HepG2 (cell line): Measurements from ENCODE around the gene UCK2. TPM values are rescaled to one million over a fixed set of nuclear protein-coding genes. Genes with fewer than 3 reads are reported as not detected.

Source experiments
- ATAC-seq: fragments of 200-7000 bp; cut with Tn5 transposase; 3 replicates; pipeline ENCODE4 v1.9.1; 2020; ENCODE audit warnings: mild to moderate bottlenecking, moderate library complexity
- BruUV-seq: library from RNA; stranded (reverse); fragments of 400-500 nt; replicated peaks from 2 replicates; lab custom pipeline; 2021; lab: Mats Ljungman, UMichigan
- CTCF ChIA-PET: fragments of 300-600 bp; formaldehyde crosslinking; extraction: SDS; loops from one replicate; lab custom pipeline; 2021; ENCODE audit warnings: low total read pairs, inconsistent platforms, low intra/inter-chr PET ratio; lab: Yijun Ruan, JAX
- POLR2A ChIA-PET: fragments of 350-600 bp; sonication (Branson Sonifier 250); formaldehyde crosslinking; loops from one replicate; lab custom pipeline; 2020; ENCODE audit warnings: antibody characterized with exemption, inconsistent platforms; lab: Yijun Ruan, JAX
- DNase-seq: peaks from one replicate; pipeline ENCODE4 v3.0.0-alpha.2; 2015; ENCODE audit warnings: low spot score
- FAIRE-seq: peaks from 3 replicates; lab custom pipeline; 2011; peaks lifted over from hg19 to GRCh38; lab: Jason Lieb, UNC
- H2AFZ ChIP-seq: one replicate; pipeline ENCODE4 v1.6.1; 2011; ENCODE audit warnings: low read length, inconsistent platforms
- H3K27ac ChIP-seq: fragments of 300-600 bp; 3 replicates; pipeline ENCODE4 v1.8.0; 2011; ENCODE audit warnings: mixed run types, mild to moderate bottlenecking, mixed read lengths, low read length, inconsistent platforms; ENCODE audit not compliant: insufficient read depth; ENCODE audit errors: extremely low read length
- H3K27me3 ChIP-seq, 2 experiments: fragments of 200-600 bp in 1 of 2; 2 replicates in 1 of 2; 3 replicates in 1 of 2; pipeline versions ENCODE4 v1.6.0 to v1.8.0; 2011; ENCODE audit warnings: low read length in 2 of 2, mild to moderate bottlenecking in 2 of 2, moderate library complexity in 2 of 2, inconsistent platforms in 1 of 2; ENCODE audit not compliant: insufficient read depth in 2 of 2, control insufficient read depth in 1 of 2
- H3K36me3 ChIP-seq, 2 experiments: fragments of 200-600 bp in 1 of 2; replicated peaks in 1 of 2; 2 replicates in 1 of 2; 3 replicates in 1 of 2; pipeline versions ENCODE4 v1.5.1 to v1.8.0; 2011; ENCODE audit warnings: low read length in 2 of 2, inconsistent platforms in 1 of 2; ENCODE audit not compliant: insufficient read depth in 2 of 2, control insufficient read depth in 1 of 2
- H3K4me1 ChIP-seq: 2 replicates; pipeline ENCODE4 v1.5.1; 2012; ENCODE audit warnings: low read length, inconsistent platforms; ENCODE audit not compliant: insufficient read depth
- H3K4me2 ChIP-seq: 2 replicates; pipeline ENCODE4 v1.6.0; 2011; ENCODE audit warnings: low read depth, low read length, inconsistent platforms
- H3K4me3 ChIP-seq, 3 experiments: fragments of 200-600 bp in 1 of 3; sonication (generic), shearing (Covaris generic) in 1 of 3; replicated peaks in 1 of 3; 2 replicates each; pipeline ENCODE4 v1.5.1; 2011 to 2016; ENCODE audit warnings: low read length in 3 of 3, inconsistent platforms in 2 of 3, low read depth in 2 of 3, mild to moderate bottlenecking in 2 of 3, control low read depth in 1 of 3, mixed read lengths in 1 of 3; ENCODE audit not compliant: insufficient read depth in 1 of 3
- H3K79me2 ChIP-seq: one replicate; pipeline ENCODE4 v1.6.1; 2011; ENCODE audit warnings: low read length, inconsistent platforms; ENCODE audit not compliant: insufficient read depth
- H3K9ac ChIP-seq: 2 replicates; pipeline ENCODE4 v1.6.0; 2011; ENCODE audit warnings: mild to moderate bottlenecking, low read depth, low read length, inconsistent platforms; ENCODE audit not compliant: insufficient read depth
- H3K9me3 ChIP-seq: 2 replicates; pipeline ENCODE4 v1.5.1; 2012; ENCODE audit warnings: mild to moderate bottlenecking, low read length
- H4K20me1 ChIP-seq: 2 replicates; pipeline ENCODE4 v1.6.0; 2011; ENCODE audit warnings: inconsistent platforms, mild to moderate bottlenecking, low read length, moderate library complexity; ENCODE audit not compliant: insufficient read depth
- EEA1 ChIP-seq: sonication (generic); formaldehyde crosslinking; IDR thresholded peaks from 2 replicates; pipeline ENCODE4 v1.5.1; 2020; ENCODE audit warnings: mild to moderate bottlenecking, missing genetic modification reagents, borderline replicate concordance
- HES4 ChIP-seq: sonication (generic); formaldehyde crosslinking; IDR thresholded peaks from 2 replicates; pipeline ENCODE4 v1.9.0; 2021; ENCODE audit warnings: mild to moderate bottlenecking, missing genetic modification reagents, borderline replicate concordance
- HOXA9 ChIP-seq: sonication (generic); formaldehyde crosslinking; IDR thresholded peaks from 2 replicates; pipeline ENCODE4 v1.8.1; 2022; ENCODE audit warnings: missing genetic modification reagents, mild to moderate bottlenecking, moderate library complexity, borderline replicate concordance
- KLF11 ChIP-seq: IDR thresholded peaks from 2 replicates; pipeline ENCODE4 v1.6.1; 2016; ENCODE audit warnings: missing compliant biosample characterization
- MATR3 ChIP-seq: sonication (generic); formaldehyde crosslinking; IDR thresholded peaks from 2 replicates; pipeline ENCODE4 v1.4.0; 2020; ENCODE audit warnings: missing genetic modification reagents
- MBNL3 ChIP-seq: fragments of 250-450 bp; sonication (Bioruptor Pico); conservative IDR thresholded peaks from 2 replicates; pipeline ENCODE4 v1.8.0; 2022; ENCODE audit warnings: mild to moderate bottlenecking, inconsistent platforms
- MTA1 ChIP-seq: sonication (generic); formaldehyde crosslinking; IDR thresholded peaks from 2 replicates; pipeline ENCODE4 v1.4.0; 2020; ENCODE audit warnings: missing genetic modification reagents, mild to moderate bottlenecking, borderline replicate concordance
- NFYC ChIP-seq: IDR thresholded peaks from 2 replicates; pipeline ENCODE4 v1.6.1; 2016; ENCODE audit warnings: missing genetic modification reagents, missing compliant biosample characterization
- NRL ChIP-seq: sonication (generic); formaldehyde crosslinking; IDR thresholded peaks from 2 replicates; pipeline ENCODE4 v1.5.0; 2020; ENCODE audit warnings: missing genetic modification reagents, mild to moderate bottlenecking, moderate library complexity, borderline replicate concordance
- ZC3H4 ChIP-seq: sonication (generic); formaldehyde crosslinking; IDR thresholded peaks from 2 replicates; pipeline ENCODE4 v1.4.0; 2020; ENCODE audit warnings: missing genetic modification reagents, borderline replicate concordance
- ZNF556 ChIP-seq: sonication (generic); formaldehyde crosslinking; IDR thresholded peaks from 2 replicates; pipeline ENCODE4 v1.4.0; 2020; ENCODE audit warnings: mild to moderate bottlenecking, missing genetic modification reagents, borderline replicate concordance
- ZNF746 ChIP-seq: sonication (generic); formaldehyde crosslinking; IDR thresholded peaks from 2 replicates; pipeline ENCODE4 v1.8.0; 2022; ENCODE audit warnings: mild to moderate bottlenecking, missing genetic modification reagents
- ZNF761 ChIP-seq: sonication (generic); formaldehyde crosslinking; conservative IDR thresholded peaks from 2 replicates; pipeline ENCODE4 v1.4.0; 2020; ENCODE audit warnings: mild to moderate bottlenecking, missing genetic modification reagents
- WGBS: methylation state at CpG from one replicate; pipeline ENCODE4 v1.1.6; 2017; ENCODE audit warnings: low lambda C conversion rate; 5-methylcytosine and 5-hydroxymethylcytosine counted together
- in situ Hi-C: cut with HindIII; loops from 2 replicates; pipeline ENCODE4 v1.10.0; 2017; ENCODE audit warnings: low pct_unique_long_range_greater_than_20kb; ENCODE audit not compliant: extremely low pct_ligation_motif_present
- intact Hi-C: fragments of 100-400 bp; cut with micrococcal nuclease; formaldehyde crosslinking; loops from one replicate; pipeline ENCODE4 v1.10.0; 2022; ENCODE audit not compliant: unreplicated experiment
- polyA plus RNA-seq, 8 experiments: library from polyadenylated mRNA; depleted of rRNA in 3 of 8; stranded (reverse) in 7 of 8; unstranded in 1 of 8; fragments of >200 nt; fragmentation: Illumina TruSeq in 4 of 8; extraction: Trizol in 4 of 8; gene quantifications; 2 replicates each; pipeline versions ENCODE4 v1.2.1 to v1.2.3, GENCODE V29; 2011 to 2016; ENCODE audit warnings: low read depth in 4 of 8, missing spikeins in 1 of 8, mixed read lengths in 1 of 8; ENCODE audit not compliant: insufficient read depth in 1 of 8
- total RNA-seq, 5 experiments: library from RNA; depleted of rRNA; stranded (reverse); fragments of >200 nt; fragmentation: Illumina TruSeq; extraction: Trizol; gene quantifications; 2 replicates each; pipeline ENCODE4 v1.2.3, GENCODE V29; 2016; ENCODE audit warnings: low read depth in 1 of 5
- TF ChIP-seq, protein P1 (sequence below): sonication (generic); formaldehyde crosslinking; IDR thresholded peaks from 2 replicates; pipeline ENCODE4 v1.8.0; 2022; ENCODE audit warnings: missing genetic modification reagents, mild to moderate bottlenecking, inconsistent platforms, borderline replicate concordance
- TF ChIP-seq, protein P2 (sequence below): sonication (generic); formaldehyde crosslinking; conservative IDR thresholded peaks from 2 replicates; pipeline ENCODE4 v1.4.0; 2020; ENCODE audit warnings: missing genetic modification reagents
- TF ChIP-seq, protein P3 (sequence below): sonication (generic); formaldehyde crosslinking; IDR thresholded peaks from 2 replicates; pipeline ENCODE4 v1.5.0; 2020; ENCODE audit warnings: missing genetic modification reagents

UCK2 gene
- total and polyA plus RNA-seq, 2 of the 13 experiments (the other 11 are each of a cell fraction or from before 2014, with no cell fraction given): 64.3 to 78.0 TPM

DNA sequence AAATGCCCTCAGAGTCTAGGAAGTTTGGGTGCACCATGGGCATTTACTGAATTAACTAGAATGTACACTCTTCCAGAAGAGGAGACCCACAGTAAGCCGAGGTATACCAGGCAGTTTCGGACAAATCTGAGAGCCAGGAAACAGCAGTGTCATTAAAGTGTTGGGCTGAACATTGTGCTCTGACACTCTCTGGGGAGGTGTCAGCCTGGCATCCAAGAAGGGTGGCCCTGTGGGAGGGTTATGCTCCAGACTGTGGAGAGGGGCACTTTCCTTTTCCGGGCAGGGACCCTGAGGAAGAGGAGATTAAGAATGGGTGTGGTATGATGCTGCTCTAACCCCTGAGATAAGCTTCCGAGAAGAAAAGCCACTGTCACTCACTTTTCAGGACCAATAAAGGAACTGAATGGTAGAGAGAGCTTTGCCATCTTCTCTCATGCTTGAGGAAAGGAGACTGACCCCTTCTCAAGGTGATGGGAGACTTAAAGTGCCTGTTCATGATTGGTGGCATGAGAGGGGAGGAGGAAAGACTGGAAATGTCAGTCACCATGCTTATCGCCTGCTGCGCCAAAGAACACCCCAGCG, 98.2 kb downstream of the UCK2 start:
- BruUV-seq: no TSS peak
- no peaks in the 10 kb centered on the region for H4K20me1 ChIP-seq
- H3K36me3 ChIP-seq: no peaks in the 10 kb centered on the region
- in situ Hi-C loops (no loop called here), intact Hi-C loops (loop anchor here (2.0 kb wide), 1 partner anchor 553 kb away; no protein-coding TSS in a partner anchor)
- H3K9me3 ChIP-seq: no peaks in the 10 kb centered on the region
- no peak overlapping the region for H3K4me2 ChIP-seq
- TF ChIP-seq EEA1 (CRISPR knock-in tag) (no peak), KLF11 (no peak), ZC3H4 (CRISPR knock-in tag) (no peak), ZNF746 (CRISPR knock-in tag) (no peak)
- TF ChIP-seq, protein P1, sequence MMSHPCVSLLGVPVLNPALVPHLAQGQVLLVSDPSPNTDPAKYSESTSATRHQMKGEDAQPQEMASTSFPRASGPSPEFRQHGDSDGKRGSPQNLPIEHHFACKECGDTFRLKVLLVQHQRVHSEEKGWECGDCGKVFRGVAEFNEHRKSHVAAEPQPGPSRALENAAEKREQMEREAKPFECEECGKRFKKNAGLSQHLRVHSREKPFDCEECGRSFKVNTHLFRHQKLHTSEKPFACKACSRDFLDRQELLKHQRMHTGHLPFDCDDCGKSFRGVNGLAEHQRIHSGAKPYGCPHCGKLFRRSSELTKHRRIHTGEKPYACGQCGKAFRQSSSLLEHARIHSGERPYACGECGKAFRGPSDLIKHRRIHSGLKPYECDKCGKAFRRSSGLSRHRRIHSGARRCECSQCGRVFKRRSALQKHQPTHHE (CRISPR knock-in tag): no peak
- peaks cover 7% of the 10 kb centered on the region for H3K4me1 ChIP-seq
- FAIRE-seq (no peak), DNase-seq (no peak), ATAC-seq (no peak)
- ChIA-PET POLR2A (interaction anchor here (1.2 kb wide), 1 partner anchor 15 kb away, joined by 3 read pairs; no protein-coding TSS in a partner anchor), CTCF (interaction anchor here (1.0 to 1.7 kb wide), 2 partner anchors 208 to 553 kb away, joined by 3 to 6 read pairs; no protein-coding TSS in a partner anchor)
- no peaks in the 10 kb centered on the region for H3K79me2 ChIP-seq
- 39% methylated on average over 7 of the region's 7 CpGs for WGBS
- no peak overlapping the region for H3K27ac ChIP-seq
- no peak overlapping the region for H2AFZ ChIP-seq
- no peak overlapping the region for H3K4me3 ChIP-seq
- H3K9ac ChIP-seq: no peak overlapping the region
- no peaks in the 10 kb centered on the region for H3K27me3 ChIP-seq

DNA sequence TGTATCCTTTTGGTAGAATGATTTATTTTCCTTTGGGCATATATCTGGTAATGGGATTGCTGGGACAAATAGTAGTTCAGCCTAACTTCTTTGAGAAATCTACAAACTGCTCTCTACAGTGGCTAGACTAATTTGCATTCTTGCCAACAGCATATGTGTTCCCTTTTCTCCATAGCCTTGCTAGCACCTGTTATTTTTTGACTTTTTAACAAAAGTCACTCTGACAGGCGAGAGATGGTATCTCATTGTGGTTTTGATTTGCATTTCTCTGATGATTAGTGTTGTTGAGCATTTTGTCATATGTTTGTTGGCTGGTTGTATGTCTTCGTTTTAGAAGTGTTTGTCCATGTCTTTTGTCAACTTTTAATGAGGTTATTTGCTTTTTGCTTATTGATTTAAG, 99.8 kb downstream of the UCK2 start:
- no peaks in the 10 kb centered on the region for H3K9me3 ChIP-seq
- WGBS: 4% methylated on average over 2 of the region's 2 CpGs
- no peak overlapping the region for H3K4me2 ChIP-seq
- in situ Hi-C loops: no loop called here
- no peaks in the 10 kb centered on the region for H4K20me1 ChIP-seq
- no peak overlapping the region for H3K4me3 ChIP-seq
- FAIRE-seq (no peak), ATAC-seq (no peak), DNase-seq (no peak)
- BruUV-seq: no TSS peak
- H3K9ac ChIP-seq: no peak overlapping the region
- H3K4me1 ChIP-seq: peaks cover 7% of the 10 kb centered on the region
- no peaks in the 10 kb centered on the region for H3K27me3 ChIP-seq
- H2AFZ ChIP-seq: no peak overlapping the region
- POLR2A ChIA-PET: no interaction called here
- H3K36me3 ChIP-seq: no peaks in the 10 kb centered on the region
- CTCF ChIA-PET: interaction anchor here (1.5 to 2.2 kb wide), 2 partner anchors 507 to 552 kb away, joined by 6 to 16 read pairs; no protein-coding TSS in a partner anchor
- H3K79me2 ChIP-seq: no peaks in the 10 kb centered on the region
- H3K27ac ChIP-seq: no peak overlapping the region
- intact Hi-C loops: no loop called here
- TF ChIP-seq NFYC (CRISPR knock-in tag): no peak
- TF ChIP-seq ZNF556 (CRISPR knock-in tag): no peak
- TF ChIP-seq, protein P2, sequence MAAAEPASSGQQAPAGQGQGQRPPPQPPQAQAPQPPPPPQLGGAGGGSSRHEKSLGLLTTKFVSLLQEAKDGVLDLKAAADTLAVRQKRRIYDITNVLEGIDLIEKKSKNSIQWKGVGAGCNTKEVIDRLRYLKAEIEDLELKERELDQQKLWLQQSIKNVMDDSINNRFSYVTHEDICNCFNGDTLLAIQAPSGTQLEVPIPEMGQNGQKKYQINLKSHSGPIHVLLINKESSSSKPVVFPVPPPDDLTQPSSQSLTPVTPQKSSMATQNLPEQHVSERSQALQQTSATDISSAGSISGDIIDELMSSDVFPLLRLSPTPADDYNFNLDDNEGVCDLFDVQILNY (CRISPR knock-in tag): no peak
- no peak for TF ChIP-seq MBNL3
- TF ChIP-seq ZNF761 (CRISPR knock-in tag): no peak
- TF ChIP-seq HES4 (CRISPR knock-in tag): no peak
- no peak for TF ChIP-seq NRL (CRISPR knock-in tag)
- no peak for TF ChIP-seq HOXA9 (CRISPR knock-in tag)
- no peak for TF ChIP-seq MATR3
- TF ChIP-seq, protein P3, sequence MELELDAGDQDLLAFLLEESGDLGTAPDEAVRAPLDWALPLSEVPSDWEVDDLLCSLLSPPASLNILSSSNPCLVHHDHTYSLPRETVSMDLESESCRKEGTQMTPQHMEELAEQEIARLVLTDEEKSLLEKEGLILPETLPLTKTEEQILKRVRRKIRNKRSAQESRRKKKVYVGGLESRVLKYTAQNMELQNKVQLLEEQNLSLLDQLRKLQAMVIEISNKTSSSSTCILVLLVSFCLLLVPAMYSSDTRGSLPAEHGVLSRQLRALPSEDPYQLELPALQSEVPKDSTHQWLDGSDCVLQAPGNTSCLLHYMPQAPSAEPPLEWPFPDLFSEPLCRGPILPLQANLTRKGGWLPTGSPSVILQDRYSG (CRISPR knock-in tag): no peak
- no peak for TF ChIP-seq MTA1 (CRISPR knock-in tag)
